AG08395 (cell line): Measurements from ENCODE around the gene PRKCQ.

Experiments
- DNase-seq: peaks from one replicate; pipeline ENCODE4 v3.0.0; 2012; ENCODE audit warnings: mixed read lengths, low spot score

Gene PRKCQ

DNA sequence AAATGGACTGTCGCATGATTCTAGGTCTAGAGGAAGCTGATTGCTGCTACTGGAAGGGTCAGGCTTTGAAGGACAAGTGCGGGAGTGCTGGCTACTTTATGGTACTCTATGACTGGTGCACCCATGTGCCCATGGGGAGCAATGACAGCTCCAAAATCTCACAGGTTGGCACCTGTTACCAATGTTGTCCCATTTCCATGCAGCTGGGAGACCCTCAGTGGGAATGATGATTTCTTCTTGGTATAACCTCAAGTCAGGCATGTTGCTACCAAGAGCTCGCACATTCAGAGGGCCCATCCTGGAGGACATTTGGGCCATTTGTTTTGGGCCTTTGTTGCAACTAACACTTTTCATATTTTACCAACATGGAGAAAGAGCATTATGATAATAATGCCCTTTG, 174.4 kb downstream of the PRKCQ start:
- DNase-seq, result no peak

DNA sequence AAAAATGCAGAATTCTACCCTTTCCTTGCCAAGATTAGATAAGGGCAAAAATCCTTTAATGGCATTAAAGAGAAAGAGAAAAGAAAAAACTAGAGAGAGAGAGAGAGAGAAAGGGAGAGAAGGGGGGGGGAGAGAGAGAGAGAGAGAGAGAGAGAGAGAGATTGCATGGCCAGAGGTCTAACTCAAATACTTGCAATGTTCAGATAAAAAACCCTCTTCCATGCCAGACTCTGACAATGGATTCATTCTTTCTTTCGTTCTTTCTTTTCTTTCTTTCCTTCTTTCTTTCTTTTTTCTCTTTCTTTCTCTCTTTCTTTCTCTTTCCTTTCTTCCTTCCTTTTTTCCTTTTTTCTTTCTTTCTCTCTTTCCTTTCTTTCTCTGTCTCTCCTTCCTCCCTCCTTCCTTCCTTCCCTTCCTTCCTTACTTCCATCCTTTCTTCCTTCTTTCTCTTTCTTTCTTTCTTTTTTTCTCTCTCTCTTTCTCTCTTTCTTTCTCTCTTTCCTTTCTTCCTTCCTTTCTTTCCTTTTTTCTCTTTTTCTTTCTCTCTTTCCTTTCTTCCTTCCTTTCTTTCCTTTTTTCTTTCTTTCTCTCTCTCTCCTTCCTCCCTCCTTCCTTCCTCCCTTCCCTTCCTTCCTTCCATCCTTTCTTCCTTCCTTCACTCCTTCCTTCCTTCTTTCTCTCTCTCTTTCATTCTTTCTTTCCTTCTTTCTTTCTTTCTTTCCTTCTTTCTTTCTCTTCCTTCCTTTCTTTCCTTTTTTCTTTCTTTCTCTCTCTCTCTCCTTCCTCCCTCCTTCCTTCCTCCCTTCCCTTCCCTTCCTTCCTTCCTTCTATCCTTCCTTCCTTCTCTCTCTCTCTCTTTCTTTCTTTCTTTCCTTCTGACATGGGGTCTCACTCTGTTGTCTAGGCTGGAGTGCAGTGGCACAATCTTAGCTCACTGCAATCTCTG, 175.7 kb downstream of the PRKCQ start:
- DNase-seq, result no peak

DNA sequence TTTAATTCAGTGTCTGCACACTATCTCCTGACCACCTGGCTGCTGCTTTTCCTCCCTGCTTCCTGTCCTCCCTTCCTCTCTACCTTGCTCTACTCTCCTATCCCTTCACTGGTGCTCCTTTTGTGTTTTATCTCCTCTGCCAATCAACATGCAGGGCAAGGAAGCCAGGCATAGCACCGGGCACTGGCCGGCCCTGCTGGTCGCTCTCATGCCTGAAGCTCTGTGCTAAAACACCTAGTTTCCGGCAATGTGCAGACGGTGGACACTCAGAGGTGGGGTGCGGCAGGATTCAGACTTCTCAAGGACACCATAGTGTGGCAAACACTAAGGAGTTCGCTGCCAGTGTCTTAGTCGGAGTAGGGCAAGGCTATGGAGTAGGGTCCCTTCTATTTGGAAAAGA, 177.1 kb downstream of the PRKCQ start:
- DNase-seq, result no peak

DNA sequence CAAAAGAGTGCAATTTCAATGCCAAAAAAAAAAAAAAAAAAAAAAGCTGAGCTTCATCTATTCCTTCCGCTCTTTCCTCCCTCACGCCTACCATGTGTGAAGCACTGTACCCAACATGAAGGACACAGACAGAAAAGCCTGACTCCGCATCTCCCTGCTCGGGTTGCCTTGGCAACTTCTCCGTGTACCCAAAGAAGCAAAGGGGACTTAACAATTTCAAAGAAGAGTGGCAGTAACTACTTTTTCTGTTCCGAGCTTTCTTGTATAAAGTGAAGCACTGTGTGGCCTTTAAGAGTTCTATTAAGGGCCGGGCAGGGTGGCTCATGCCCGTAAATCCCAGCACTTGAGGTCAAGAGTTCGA, 177.7 kb downstream of the PRKCQ start:
- no peak for DNase-seq

DNA sequence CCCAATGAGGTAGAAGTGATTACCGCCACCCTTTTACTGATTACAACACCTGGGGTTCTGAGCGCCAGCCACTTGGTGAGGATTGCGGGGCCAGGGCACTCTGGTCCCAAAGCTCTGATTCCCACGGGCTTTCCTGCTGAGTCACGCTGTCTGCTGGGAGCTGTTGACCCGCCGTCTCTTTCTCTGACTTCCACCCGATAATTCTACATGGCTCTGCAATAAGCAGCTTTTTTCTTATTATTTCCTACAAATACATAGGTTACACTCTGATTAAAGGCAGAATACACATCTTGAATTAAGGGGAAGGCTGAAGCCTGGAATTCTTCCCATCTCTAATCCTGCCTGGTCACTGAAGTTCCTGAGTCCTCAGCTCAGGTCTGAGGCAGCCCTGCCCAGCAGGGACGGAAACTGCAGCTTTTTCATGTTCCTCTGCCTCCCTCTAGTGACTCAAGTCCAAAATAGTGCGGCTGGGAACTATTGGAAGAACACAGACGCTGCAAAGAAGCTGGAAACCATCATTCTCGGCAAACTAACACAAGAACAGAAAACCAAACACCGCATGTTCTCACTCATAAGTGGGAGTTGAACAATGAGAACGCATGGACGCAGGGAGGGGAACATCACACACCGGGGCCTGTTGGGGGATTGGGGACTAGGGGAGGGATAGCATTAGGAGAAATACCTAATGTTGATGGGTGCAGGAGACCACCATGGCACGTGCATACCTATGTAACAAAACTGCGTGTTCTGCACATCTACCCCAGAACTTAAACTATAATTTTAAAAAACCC, 178.3 kb downstream of the PRKCQ start:
- DNase-seq, result peak; percentile 93

DNA sequence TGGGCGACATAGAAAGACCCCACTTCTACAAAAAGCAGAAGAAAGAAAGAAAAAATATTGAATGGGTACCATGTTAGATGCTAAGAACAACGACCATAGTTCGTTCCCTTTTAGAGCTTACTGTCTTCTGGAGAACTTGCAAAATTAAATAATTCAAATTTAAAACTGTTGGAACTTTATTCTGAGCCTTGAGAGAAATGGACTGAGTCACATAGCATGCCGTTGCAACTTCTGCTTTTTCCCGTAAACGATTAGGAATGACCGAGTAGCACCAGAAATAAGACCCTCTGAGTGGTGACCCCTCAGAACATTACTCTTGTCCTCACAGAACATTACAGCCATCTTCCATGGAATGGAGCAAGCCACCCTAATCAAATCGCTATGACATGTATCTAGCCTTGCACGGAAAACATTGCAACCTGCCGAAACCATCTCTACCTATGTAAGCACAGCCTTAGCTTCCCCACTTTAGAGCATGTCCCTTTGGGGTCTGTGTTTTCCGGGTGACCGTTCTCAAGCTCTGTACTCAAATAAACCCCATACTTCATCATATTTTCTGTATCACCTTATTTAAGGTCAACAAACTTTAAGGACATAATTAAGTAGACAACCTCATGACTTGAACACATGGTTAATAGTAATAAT, 179.1 kb downstream of the PRKCQ start:
- DNase-seq, result no peak

DNA sequence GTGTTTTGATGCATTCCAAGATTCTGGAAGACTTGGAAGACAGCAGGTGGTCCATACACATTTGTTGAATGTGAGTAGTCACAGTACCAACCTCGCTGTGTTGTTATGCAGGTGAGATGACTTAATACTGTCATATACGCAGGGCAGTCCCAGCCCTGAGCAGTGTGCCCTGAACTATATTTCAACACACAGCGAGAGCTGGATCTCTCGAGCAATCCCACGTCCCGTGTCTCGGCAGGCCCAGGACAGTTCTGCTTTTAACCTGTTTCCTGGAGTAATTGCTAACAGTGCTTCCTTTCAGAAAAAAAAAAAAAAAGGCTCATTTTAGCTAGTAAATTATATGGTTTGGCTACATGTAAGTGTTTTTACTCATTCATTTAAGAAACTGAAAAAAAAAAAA, 179.7 kb downstream of the PRKCQ start:
- no peak for DNase-seq

DNA sequence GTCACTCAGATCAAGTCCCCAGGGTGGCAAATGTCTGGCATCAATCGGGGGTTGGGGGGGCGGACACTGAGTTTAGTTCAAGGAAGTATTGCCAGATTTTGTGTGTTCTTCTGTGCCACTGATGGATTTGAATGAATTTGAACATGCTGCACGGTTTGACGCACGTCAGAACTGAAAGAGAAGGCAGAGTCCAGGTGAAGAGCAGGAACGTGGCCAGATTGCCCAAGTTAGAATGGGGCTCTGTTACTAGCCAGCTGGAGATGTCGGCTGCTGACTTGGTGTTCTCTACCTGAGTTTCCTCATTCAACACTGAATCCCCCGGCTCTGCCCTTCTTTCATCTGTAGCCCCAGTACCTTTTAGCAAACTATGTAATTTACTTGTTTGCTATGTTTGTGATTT, 180.2 kb downstream of the PRKCQ start:
- no peak for DNase-seq

DNA sequence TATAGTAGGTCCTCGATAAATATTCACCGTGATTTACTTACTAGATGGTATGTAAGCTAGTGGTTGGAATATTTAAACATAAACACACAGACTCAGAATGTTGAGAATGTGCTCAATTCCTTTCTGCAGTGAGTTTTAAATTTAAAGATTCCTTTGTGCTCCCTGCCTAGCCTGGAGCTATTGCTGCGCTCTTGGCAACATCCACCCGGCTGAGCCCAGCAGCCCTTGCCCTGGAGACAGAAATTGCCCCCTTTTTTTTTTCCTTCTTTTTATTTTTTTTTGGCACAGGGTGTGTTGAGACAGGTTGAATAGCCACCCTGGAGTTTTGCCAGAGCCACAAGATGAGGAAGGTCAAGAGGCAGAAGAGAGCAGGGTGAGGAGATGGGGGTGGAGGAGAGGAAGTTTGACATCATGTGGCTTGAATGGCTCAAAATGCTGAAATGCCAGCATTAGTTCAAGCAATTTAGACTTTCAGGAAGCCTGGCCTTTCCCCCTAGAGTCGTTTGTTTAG, 180.8 kb downstream of the PRKCQ start:
- DNase-seq, result no peak

DNA sequence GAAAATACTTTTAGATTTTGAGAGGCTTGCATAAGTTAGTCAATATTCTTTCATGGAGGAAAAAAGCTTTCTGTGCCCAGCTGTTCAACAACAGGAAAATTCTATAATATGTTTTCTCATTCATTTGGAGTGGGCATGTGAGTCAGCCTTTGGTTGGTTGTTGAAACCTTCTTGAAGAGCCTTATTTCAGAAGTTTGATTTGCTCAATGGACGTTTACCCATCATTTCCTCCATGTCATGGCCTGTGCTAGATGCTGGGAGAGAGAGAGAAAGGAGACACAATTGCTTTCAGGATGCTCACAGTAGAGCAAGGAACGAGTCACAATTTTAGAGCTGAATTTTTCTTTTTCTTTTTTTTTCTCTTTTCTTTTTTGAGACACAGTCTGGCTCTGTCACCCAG, 181.7 kb downstream of the PRKCQ start:
- DNase-seq, result no peak

DNA sequence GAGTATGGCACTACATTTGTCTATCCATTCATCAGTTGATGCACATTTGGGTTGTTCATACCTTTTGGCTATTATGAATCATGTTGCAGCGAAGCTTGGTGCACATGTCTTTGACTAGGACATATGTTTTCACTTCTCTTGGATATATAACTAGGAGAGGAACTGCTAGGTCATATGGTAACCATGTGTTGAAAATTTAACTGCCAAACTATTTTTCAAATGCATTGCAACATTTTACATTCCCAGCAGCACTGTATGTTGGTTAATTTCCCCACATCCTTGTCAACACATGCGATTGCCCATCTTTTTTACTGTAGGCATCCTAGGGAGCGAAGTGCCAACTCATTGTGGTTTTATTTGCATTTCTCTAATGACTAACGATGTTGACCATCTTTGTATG, 183.4 kb downstream of the PRKCQ start:
- peak; percentile 74 for DNase-seq

DNA sequence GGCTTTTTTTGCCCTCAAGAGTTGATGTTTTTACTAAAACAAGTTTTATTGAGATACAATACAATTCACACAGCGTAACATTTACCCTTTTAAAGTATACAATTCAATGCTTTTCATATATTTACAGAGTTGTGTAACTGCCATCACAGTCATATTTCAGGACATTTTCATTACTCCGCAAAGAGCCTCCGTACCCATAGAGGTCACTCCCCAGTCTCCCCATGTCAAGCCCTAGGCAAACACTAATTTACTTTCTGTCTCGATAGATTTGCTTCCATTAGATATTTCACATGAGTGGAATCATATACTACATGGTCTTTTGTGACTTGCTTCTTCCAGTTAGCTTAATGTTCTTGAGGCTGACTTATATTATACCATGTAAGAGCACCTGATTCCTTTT, 183.8 kb downstream of the PRKCQ start:
- DNase-seq, result no peak

DNA sequence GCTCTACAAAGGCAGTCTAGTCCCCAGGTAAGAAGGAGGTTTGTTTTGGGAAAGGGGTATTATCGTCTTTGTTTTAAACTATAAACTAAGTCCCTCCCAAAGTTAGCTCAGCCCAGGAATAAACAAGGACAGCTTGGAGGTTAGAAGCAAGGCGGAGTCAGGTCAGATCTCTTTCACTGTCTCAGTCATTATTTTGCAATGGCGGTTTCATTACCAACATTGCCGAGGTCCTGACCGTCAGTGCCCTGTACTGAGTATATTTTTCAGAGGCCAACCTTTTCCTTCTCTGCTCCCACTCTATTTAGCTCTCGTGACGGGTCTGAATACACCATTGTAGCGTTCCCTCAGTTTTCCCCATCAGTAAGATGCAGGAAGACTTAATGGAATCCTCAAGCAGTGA, 184.5 kb downstream of the PRKCQ start:
- DNase-seq, result no peak

DNA sequence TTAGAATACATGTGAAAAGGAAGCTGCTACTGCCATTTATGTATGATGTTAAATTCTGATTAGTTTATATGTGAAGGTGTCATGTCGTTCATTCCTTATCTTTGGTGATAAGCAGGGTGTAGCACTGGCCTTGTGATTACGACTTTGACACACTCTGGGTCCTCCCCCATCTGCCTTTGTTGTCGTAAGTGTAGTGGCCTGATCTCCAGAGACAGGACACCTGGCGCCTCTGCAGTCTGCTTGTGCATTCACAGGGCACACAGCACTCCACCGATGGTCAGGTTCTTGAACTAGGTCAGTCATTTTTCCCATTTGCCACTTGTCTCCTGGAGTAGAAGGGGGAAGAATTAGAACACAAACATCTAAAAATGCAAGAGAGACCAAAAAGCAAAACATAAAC, 186.0 kb downstream of the PRKCQ start:
- no peak for DNase-seq

DNA sequence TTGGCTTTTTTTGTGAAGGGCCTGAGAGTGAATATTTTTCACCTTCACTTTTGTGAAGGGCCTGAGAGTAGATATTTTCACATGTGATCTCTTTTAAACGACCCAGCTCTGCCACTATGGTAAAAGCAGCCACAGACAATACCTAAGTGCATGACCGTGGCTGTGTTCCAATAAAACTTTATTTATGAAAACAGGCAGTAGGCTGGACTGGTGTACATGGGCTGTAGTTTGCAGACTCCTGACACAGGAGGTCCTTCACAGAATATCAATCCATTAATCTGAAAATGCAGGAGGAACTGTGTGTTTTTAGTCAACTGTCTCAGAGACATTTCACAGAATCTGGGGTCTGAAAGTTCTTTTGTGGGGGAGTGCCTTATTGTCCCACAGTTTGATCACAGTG, 186.9 kb downstream of the PRKCQ start:
- DNase-seq, result no peak

DNA sequence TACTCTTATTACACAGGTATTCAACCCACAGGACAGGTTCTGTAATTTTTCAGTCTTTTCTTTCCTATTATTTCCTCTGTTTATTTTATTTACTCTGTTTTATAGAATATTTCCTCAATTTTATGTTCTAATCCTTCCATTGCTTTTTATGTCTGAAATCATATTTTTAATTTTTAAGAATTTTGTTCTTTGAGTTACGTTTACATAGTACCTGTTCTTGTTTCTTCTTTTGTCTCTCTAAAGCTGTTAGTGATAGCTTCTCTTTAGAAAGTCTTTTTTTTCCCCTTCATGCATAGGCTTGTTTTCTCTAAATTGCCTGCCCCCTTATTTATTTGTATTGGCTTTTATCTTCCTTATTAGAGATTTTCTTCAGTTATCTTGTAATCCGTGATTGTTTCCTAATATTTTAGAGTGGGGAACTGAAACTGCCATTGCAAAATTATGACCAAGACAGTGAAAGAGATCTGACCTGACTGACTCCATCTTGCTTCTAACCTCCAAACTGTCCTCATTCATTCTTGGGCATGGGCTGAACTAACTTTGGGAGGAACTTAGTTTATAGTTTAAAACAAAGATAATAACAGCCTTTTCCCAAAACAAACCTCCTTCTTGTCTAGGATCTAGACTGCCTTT, 189.7 kb downstream of the PRKCQ start:
- DNase-seq, result no peak

DNA sequence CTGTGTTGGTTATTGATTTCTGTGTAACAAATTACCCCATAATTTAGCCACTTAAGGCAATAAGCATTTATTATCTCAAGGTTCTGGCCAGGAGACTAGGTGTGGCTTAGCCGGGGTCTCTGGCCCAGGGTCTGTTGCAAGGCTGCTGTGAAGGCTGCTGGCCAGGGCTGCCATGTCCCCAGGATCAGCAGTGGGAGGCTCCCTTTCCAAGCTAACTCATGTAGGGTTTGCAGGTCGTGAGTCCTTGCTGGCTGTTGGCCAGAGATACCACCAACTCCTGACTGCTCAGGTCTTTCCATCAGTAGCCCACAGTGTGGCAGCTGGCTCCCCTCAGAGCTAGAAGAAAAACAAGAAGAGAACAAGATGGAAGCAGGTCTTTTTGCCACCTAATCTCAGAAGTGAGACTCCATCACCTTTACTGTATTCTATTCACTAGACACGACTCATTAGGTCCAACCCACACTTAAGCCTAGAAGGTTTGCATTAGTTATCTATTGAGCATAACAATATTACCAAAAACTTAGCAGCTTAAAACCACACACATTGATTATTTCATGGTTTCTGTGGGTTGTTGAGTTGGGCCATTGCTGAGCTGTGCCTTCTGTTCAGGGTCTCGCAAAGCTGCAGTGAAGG, 191.7 kb downstream of the PRKCQ start:
- no peak for DNase-seq

DNA sequence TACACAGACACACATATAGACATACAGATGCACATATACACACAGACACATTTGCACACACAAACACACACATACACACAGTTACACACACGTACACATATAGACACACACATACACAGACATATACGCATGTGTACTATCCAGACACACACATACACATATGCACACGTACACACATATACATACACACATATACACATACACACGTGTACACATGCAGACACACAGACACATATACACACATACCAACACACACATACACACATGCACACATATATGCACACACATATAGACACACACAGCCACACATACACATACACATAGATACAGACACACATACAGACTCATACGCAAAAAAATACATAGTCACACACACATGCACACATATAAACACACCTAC, 193.1 kb downstream of the PRKCQ start:
- no peak for DNase-seq

DNA sequence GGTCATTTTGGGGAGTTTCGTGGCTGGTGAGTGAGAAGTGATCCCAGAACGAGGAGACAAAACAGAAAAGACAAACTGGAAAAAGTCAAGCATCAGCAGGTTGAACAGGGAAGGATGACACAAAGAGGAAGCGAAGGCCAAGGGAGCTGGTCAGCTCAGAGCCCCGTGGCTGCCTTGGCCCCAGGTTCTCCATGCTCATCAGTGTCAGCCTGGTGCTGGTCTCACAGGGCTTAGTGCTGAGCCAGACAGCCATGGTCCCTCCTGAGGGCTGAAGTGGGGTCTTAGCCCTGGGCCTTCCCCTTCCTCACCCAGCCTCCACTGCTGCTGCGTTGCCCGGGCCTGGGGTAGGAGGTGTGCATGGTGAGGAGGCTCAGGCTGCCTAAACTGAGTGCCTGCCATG, 193.7 kb downstream of the PRKCQ start:
- DNase-seq, result no peak

DNA sequence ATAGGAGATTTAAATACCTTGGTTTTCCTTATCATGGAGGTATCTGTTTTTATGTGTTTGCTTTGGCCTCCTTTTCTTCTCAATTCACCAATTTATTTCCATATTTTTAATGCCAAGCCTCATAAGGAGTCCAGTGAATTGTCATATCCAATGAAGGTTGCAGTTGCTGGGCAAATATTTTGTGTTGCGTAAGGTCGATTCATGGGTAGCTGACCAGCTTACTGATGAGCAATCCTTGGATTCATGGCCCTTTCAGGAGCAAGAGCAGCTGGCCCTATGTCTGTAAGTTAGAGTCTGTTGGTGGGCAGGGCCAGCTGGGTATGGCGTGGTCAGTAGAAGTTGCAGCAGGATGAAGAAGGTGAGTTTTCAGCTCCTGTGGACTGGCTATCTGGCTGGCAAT, 194.4 kb downstream of the PRKCQ start:
- DNase-seq, result peak; percentile 57

DNA sequence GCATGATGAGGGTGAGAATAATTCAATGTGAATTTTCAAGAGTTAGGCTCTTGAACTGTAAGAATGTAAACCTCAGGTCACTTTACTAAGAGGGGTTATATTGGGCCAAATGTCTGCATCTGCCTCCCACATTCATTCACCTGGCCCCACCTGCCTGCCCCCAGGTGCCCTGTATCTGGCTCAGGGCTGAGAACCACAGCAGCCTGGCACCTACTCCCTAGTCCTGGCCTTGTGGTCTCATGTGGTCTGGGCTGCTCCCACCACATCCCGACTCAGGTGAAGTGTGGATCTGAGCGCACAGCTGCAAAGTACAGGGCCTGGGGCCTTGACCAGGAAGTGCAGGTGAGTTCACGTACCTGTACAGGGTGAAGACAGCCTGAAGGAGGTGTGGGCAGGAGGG, 195.2 kb downstream of the PRKCQ start:
- DNase-seq, result no peak

DNA sequence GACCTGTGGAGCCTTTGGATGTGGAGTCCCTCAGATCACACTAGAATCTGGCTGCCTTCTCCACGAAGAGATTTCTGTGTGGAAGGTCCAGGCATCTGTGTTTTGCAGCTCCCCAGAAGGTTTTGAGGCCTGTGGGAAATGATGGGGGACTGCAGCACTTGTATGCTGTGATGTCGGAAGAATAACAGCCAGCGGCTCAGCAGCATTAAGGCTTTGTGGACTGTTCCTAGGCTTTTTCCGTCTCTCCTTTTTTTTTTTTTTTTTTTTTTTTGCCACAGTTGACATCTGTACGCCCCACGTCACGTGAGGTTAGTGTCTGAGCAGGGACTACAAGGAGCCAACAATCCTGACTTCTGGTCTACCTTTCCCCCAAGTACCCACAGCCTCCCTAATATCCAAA, 196.0 kb downstream of the PRKCQ start:
- no peak for DNase-seq
